Midbrain (tissue), 1 donor: ENCODE measurements around the gene FBXO31.
A peak's percentile ranks its signal among the peaks of the same experiment; 100 is the strongest.

Source experiments
- DNase-seq: peaks from one replicate; lab custom pipeline; 2025; lab: John Stamatoyannopoulos, UW

The FBXO31 gene

GRCh38 chr16:87278191-87279093 is 105.1 kb downstream of the FBXO31 start:
- peak; percentile 70 for DNase-seq
